Epidermal melanocyte (primary cell): Measurements from ENCODE around the gene C9orf78.

Source experiments
- DNase-seq: peaks from one replicate; pipeline ENCODE4 v3.0.0; 2011; ENCODE audit warnings: low spot score; ENCODE audit not compliant: insufficient read length

Gene C9orf78

GRCh38 chr9:129845373-129845772, 10.3 kb upstream of the C9orf78 start:
- DNase-seq, result no peak

GRCh38 chr9:129841071-129841470, 6.0 kb upstream of the C9orf78 start:
- no peak for DNase-seq

- no peak for DNase-seq
These were observed 5.0 kb upstream of the C9orf78 start for GRCh38 chr9:129840034-129840433.

GRCh38 chr9:129839324-129840023, 4.4 kb upstream of the C9orf78 start:
- no peak for DNase-seq

- no peak for DNase-seq
These were observed 3.7 kb upstream of the C9orf78 start for GRCh38 chr9:129838707-129839259.

GRCh38 chr9:129836311-129837007, 1.4 kb upstream of the C9orf78 start:
- DNase-seq, result no peak

GRCh38 chr9:129835860-129836223, 767 bp upstream of the C9orf78 start:
- DNase-seq, result no peak

GRCh38 chr9:129834489-129835127, 467 bp downstream of the C9orf78 start:
- no peak for DNase-seq

- DNase-seq, result no peak
These were observed 2.1 kb downstream of the C9orf78 start for GRCh38 chr9:129832982-129833381.

- DNase-seq, result no peak
These were observed 6.1 kb downstream of the C9orf78 start for GRCh38 chr9:129828969-129829368.

GRCh38 chr9:129828051-129828450, 7.0 kb downstream of the C9orf78 start:
- no peak for DNase-seq

GRCh38 chr9:129826759-129827158, 8.3 kb downstream of the C9orf78 start:
- DNase-seq, result no peak

- no peak for DNase-seq
These were observed 8.7 kb downstream of the C9orf78 start for GRCh38 chr9:129826344-129826743.

- peak; percentile 94 for DNase-seq
These were observed 11.0 kb downstream of the C9orf78 start, which contains the start of gene TOR1A for GRCh38 chr9:129823935-129824601. TOR1A (minus strand) TSS chr9:129824136; CDS start chr9:129824085, 51 bp downstream.

- no peak for DNase-seq
These were observed 11.5 kb downstream of the C9orf78 start for GRCh38 chr9:129823542-129823934.

GRCh38 chr9:129822898-129823541, 12.1 kb downstream of the C9orf78 start:
- no peak for DNase-seq

GRCh38 chr9:129816501-129817435, 18.3 kb downstream of the C9orf78 start:
- DNase-seq, result no peak

- no peak for DNase-seq
These were observed 19.8 kb downstream of the C9orf78 start for GRCh38 chr9:129815278-129815677.

GRCh38 chr9:129814432-129815223, 20.4 kb downstream of the C9orf78 start:
- no peak for DNase-seq
